ENCODE measurements around the gene RBM33. TPM values are rescaled to one million over a fixed set of nuclear protein-coding genes. Genes with fewer than 3 reads are reported as not detected.

Gene RBM33
- total and polyA plus RNA-seq, 2 of the 8 experiments (the other 6 are each of a cell fraction or from before 2014, with no cell fraction given), result 16.5 to 64.6 TPM

DNA sequence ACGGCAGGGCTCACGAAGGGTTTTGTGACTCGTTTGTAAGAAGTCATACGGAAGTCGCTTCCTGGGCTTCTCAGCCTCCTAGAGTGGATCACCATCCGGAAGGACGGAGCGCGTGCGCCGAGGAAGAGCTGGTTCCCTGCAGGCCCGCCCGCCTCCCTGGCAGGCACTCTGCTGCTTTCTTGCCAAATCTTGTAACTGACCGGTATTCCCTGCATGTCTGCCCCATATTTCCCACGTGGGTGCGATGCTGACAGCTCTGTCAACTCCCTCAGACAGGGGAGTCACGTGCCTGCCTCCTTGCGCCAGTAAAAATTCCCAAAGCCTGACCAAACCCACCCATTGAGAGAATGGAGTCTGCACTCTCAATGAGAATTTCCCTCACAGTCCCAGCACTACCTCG is 155.1 kb downstream of the RBM33 start:
- CTCF ChIA-PET (ENCODE audit: partially characterized antibody), result interaction anchor here (1.0 to 1.3 kb wide), 3 partner anchors 11 to 214 kb away, joined by 3 to 4 read pairs (median 3); no protein-coding TSS in a partner anchor
- no peak overlapping the region for H2AK5ac ChIP-seq (ENCODE audit: low read depth, low read length)

More for the DNA sequence above, 155.1 kb downstream of the RBM33 start:
- H4K91ac ChIP-seq (replicated peaks; ENCODE audit: insufficient read length, low read length), result no peak overlapping the region
- H2BK5ac ChIP-seq (ENCODE audit: low read depth, low read length), result no peak overlapping the region
- H4K20me1 ChIP-seq (replicated peaks in 1 of 2; ENCODE audit: control insufficient read depth in 1 of 2, insufficient read depth in 2 of 2, low read length in 2 of 2), result peaks cover 0 to 4% of the 10 kb centered on the region in 2 experiments
- H2AFZ ChIP-seq (ENCODE audit: low read length), result no peak overlapping the region
- POLR2A ChIA-PET (ENCODE audit: partially characterized antibody), result no interaction called here
- H3K27me3 ChIP-seq (replicated peaks in 1 of 4; ENCODE audit: control insufficient read depth in 3 of 4, extremely low read depth in 1 of 4, insufficient read depth in 3 of 4, low read length in 3 of 4), result peaks cover 33 to 86% (median 71%) of the 10 kb centered on the region in 4 experiments
- H3K27ac ChIP-seq (ENCODE audit: low read depth, low read length), result no peak overlapping the region
- no peaks in the 10 kb centered on the region for H3K79me2 ChIP-seq (ENCODE audit: control insufficient read depth in 1 of 2, insufficient read depth in 2 of 2, low read length in 2 of 2)
- no peak overlapping the region for H3K14ac ChIP-seq (ENCODE audit: insufficient read length)
- TF ChIP-seq RFX5 (IDR thresholded peaks at IDR 0.05; ENCODE audit: borderline replicate concordance, low read depth, low read length) (no peak), BACH1 (IDR thresholded peaks at IDR 0.05; ENCODE audit: low read length) (no peak), CHD2 (IDR thresholded peaks at IDR 0.05; ENCODE audit: low read length) (no peak), GTF2F1 (IDR thresholded peaks at IDR 0.05; ENCODE audit: borderline replicate concordance, low read depth, low read length) (no peak), SIN3A (conservative IDR thresholded peaks at IDR 0.05 in 1 of 2, IDR thresholded peaks at IDR 0.05 in 1 of 2; ENCODE audit: low read depth in 1 of 2, low read length in 2 of 2) (no peak), NRF1 (IDR thresholded peaks at IDR 0.05; ENCODE audit: low read depth, low read length) (no peak), RXRA (IDR thresholded peaks at IDR 0.05; ENCODE audit: insufficient read depth, low read depth, low read length) (no peak), TEAD4 (IDR thresholded peaks at IDR 0.05; ENCODE audit: low read depth, low read length) (no peak), GABPA (IDR thresholded peaks at IDR 0.05; ENCODE audit: borderline replicate concordance, insufficient read depth, low read length) (no peak), SAP30 (IDR thresholded peaks at IDR 0.05; ENCODE audit: insufficient read depth, insufficient replicate concordance, low read length) (no peak), TBP (IDR thresholded peaks at IDR 0.05; ENCODE audit: low read depth, low read length) (no peak)
- H4K8ac ChIP-seq (ENCODE audit: extremely low read depth, insufficient read depth, low read length), result no peak overlapping the region
- FAIRE-seq (no peak), DNase-seq (ENCODE audit: low read depth in 1 of 2, low spot score in 2 of 2) (no peak)
- no peak overlapping the region for H3K23ac ChIP-seq (ENCODE audit: insufficient read length)
- peaks cover 0 to 9% (median 4%) of the 10 kb centered on the region in 4 experiments; a peak in 5 of 7 replicates for H3K4me1 ChIP-seq (replicated peaks in 1 of 4; ENCODE audit: control insufficient read depth in 3 of 4, insufficient read depth in 4 of 4, low read length in 3 of 4)
- no peak overlapping the region for H3K9ac ChIP-seq (replicated peaks in 1 of 4; ENCODE audit: extremely low read depth in 1 of 4, low read depth in 3 of 4, low read length in 3 of 4)
- no peak overlapping the region for H3K4me2 ChIP-seq (ENCODE audit: insufficient read depth in 1 of 2, low read depth in 2 of 2, low read length in 2 of 2)
- H3K4ac ChIP-seq (replicated peaks; ENCODE audit: insufficient read length, low read depth, low read length), result no peak overlapping the region
- H3K23me2 ChIP-seq (ENCODE audit: low read depth, low read length), result peaks cover 5% of the 10 kb centered on the region; the same call in 1 of the 2 replicates
- H3K9me3 ChIP-seq (ENCODE audit: insufficient read depth in 2 of 2, low read depth in 1 of 2, low read length in 1 of 2), result peaks cover 0 to 8% of the 10 kb centered on the region in 2 experiments; a peak in 2 of 4 replicates
- 91% methylated on average over 19 of the region's 19 CpGs; no CpG with 5 or more reads in 1 of the 2 experiments for WGBS, 2 experiments (ENCODE audit: extremely low coverage in 1 of 2, insufficient coverage in 1 of 2, insufficient read length in 1 of 2, insufficient replicate concordance in 2 of 2, low coverage in 1 of 2, low lambda C conversion rate in 2 of 2, missing lambda C conversion rate in 1 of 2)
- H3K56ac ChIP-seq (replicated peaks; ENCODE audit: insufficient read length, low read depth, low read length), result no peak overlapping the region
- no peak overlapping the region for H2BK12ac ChIP-seq (ENCODE audit: low read depth, low read length)
- no peak overlapping the region for H3K4me3 ChIP-seq (ENCODE audit: extremely low read depth in 1 of 4, insufficient read depth in 2 of 4, low read depth in 3 of 4, low read length in 4 of 4)
- H4K5ac ChIP-seq (ENCODE audit: insufficient read length, low read depth, low read length), result no peak overlapping the region
- H2BK15ac ChIP-seq (ENCODE audit: low read length), result no peak overlapping the region
- no peak overlapping the region for H2BK20ac ChIP-seq (ENCODE audit: low read length)
- H2BK120ac ChIP-seq (replicated peaks; ENCODE audit: low read depth, low read length), result no peak overlapping the region
- H3K18ac ChIP-seq (ENCODE audit: extremely low read depth, low read length), result no peak overlapping the region
- no peaks in the 10 kb centered on the region for H3K79me1 ChIP-seq (ENCODE audit: low read depth, low read length)
- H3K36me3 ChIP-seq (ENCODE audit: control insufficient read depth in 2 of 4, insufficient read depth in 4 of 4, low read length in 3 of 4), result peaks cover 0 to 6% (median 0%) of the 10 kb centered on the region in 4 experiments; a peak in 2 of 8 replicates
